NCI-H1436 treated with DMSO at 0.1 percent for 48 hours (cell line): ENCODE results near the gene ULK1.

Experiments
- DNase-seq: peaks from one replicate; lab custom pipeline; 2025; lab: John Stamatoyannopoulos, UW

ULK1 gene

DNA sequence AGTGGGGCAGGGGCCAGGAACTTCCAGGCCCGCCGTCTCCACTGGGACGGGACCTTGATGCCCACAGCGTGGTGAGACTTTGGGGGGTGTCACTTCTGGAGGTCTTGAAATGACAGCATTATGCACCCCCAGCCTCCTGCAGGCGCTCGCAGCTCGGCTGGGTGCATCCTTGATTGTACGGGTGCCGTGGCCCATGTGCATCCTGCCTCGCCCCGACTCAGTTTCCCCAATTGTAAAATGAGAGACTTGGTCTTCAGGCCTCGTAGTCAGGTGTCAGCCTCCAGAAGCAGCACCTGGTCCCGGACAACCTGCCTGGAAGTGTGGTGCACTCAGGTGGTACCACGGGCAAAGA is 25.7 kb downstream of the ULK1 start:
- no peak for DNase-seq

DNA sequence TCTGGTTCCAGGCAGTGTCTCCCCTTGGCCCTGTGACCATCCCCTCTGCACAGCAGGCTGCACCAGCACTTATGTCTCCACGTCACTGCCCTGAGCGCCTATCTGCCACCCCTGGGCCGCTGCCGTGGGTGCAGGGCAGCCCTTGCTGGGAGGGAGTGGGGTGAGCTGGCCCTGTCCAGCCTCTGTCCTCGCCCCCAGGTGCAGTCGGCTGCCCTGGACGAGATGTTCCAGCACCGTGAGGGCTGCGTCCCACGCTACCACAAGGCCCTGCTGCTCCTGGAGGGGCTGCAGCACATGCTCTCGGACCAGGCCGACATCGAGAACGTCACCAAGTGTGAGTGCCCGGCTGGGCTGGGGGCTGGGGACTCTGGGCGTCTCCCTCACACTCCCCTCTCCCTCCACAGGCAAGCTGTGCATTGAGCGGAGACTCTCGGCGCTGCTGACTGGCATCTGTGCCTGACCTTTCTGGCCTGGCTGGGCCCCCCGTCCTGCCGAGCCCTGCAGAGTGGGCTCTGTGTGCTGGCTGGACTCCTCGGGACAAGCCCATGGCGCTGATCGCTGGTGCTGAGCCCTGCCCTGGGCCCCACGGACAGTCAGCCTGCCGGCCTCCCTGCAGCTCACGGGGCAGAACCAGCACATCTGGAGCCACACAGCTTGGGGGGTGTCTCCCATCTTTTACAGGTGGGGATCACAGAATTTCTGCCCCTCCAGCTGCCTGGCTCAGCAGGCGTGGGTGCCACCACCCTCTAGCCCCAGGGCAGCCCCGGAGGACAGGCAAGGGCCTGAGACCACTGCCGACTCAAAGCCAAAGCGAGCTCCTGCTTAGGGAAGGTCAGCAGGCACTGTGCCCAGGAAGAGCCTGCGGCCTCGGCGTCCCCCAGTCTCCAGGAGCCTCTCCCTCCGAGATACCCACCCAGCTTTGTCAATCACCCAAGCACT is 26.7 kb downstream of the ULK1 start:
- no peak for DNase-seq

DNA sequence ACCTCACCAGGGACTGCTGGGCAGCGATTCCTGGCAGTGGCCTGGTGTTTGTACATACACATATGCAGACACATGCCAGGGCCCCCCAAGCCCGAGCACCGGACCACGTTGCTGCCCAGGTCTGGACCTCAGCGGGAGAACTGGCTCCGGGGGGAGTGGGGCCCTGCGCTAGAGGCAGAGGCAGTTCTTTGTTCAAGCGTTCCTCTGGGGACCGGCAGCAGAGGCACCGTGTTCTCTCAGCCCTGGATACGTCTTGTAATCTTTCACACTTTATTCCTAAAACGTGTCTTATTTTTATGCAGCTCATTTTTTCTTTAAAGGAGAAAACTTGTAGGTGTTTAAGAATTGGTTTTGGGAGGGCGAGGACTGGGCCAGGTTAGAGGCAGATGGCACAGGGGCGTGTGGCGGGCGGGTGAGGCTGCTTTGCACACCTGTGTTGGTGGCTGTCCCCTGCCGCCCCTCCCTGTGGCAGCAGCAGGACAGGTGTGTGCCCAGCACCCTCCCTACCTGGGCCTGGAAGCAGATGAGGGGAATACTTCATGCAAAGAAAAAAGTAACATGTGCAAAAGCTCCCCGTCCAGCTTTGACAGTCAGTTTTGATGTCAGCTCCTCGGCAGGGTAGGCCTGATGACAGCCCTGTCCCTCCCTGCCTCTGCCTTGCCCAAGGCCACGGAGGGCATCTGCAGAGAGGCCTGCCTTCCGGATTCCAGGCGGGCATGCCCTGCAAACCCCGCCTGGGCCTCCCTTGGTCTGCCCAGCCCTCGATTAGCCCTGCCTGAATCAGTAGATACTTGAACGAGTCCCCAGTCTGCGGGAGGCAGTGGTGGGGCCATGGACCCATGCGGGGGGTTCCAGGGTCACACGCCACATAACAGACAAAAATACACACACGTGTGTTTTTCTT is 27.7 kb downstream of the ULK1 start:
- DNase-seq = no peak

DNA sequence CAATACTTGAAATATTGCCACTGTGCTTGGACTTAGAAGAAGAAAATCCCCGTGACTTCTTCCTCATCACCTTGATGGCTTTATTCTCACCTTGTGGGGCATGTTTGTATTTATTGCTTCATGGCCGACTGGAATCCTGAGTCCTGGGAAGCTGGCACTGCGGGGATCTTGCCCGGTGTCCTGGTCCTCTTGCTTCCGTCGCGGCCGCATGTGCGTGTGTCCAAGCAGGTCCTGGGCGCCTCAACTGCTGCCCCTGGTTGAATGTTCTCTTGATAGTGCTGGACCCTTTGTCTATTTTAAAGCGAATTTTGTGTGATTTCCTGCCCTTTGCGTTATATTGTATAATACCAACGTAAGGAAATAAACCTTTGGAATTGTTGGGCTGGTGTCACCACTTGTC is 28.4 kb downstream of the ULK1 start:
- DNase-seq = no peak

DNA sequence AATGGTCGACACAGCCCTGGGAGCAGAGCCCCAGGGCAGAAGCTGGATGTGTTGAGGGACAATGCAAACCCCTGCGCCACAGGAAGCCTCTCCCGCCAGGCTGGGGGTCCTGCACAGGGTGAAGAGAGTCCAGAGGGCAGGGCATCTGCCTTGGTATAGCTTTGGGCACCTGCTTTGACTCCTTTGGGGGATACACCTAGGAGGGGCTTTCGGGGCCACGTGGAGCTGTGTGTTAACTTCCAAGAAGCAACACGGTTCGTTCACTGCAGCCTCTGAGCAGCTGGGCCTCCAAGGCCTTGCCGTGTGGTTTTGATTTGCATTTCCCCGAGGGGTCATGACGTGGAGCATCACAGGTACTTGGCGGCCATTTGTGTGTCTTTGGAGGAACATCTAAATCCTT is 28.8 kb downstream of the ULK1 start:
- DNase-seq = no peak

DNA sequence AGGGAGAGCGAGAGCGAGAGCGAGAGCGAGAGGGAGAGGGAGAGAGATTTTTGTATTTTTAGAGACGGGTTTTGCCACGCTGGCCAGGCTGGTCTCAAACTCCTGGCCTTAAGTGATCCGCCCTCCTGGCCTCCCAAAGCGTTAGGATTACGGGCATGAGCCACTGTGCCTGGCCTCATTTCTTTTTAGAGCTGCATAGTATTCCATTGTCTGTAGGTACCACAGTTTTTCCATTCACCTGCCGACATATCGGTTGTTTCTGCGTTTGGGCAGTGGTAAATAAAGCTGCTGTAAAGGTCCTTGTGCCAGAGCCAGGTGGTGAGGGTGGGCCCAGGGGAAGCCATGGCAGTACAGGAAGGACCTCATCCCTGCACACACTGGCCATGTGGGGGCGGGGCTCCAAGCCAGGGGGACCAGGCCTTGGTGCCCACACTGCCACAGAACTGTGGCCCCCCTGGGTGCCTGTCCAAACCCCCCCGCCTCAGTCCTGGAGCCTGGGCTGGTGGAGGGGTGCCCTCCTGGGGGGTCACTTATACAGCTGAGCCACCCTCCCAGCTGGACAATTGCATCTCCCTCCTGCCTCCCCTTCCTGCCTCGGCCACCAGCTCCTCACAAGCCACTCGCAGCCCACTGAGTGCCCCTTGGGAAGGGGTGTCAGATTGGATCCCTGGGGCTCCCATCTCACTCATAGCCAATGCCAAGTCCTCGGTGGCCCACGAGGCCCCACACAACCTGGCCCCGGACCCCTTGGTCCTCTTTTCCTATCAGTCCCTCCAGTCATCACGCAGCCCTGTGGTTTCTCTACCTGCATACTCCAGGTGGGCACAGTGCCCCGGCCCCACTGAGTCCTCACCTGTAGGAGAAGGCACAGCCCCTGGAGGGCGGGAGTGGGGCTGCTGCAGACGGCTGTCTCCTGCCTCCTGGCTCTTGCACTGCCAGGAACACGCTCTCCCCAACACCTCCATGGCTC is 33.0 kb downstream of the ULK1 start:
- DNase-seq = no peak

DNA sequence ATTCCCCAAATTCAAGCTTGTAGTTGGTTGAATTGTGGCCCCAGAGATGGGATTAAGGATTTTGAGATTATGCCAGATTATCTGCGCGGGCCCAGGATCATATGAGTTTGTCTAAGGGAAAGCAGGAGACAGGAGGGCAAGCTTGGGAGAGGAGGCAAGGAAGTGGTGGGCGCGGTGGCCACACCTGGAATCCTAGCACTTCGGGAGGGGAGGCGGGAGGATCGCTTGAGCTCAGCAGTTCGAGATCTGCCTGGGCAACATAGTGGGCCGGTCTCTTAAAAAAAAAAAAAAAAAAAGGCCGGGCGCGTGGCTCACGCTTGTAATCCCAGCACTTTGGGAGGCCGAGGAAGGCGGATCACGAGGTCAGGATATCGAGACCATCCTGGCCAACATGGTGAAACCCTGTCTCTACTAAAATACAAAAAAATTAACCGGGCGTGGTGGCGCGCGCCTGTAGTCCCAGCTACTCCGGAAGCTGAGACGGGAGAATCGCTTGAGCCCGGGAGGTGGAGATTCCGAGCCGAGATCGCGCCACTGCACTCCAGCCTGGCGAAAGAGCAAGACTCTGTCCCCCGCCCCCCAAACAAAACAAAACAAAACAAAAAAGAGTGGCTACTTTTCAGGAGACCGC is 33.8 kb downstream of the ULK1 start:
- no peak for DNase-seq

DNA sequence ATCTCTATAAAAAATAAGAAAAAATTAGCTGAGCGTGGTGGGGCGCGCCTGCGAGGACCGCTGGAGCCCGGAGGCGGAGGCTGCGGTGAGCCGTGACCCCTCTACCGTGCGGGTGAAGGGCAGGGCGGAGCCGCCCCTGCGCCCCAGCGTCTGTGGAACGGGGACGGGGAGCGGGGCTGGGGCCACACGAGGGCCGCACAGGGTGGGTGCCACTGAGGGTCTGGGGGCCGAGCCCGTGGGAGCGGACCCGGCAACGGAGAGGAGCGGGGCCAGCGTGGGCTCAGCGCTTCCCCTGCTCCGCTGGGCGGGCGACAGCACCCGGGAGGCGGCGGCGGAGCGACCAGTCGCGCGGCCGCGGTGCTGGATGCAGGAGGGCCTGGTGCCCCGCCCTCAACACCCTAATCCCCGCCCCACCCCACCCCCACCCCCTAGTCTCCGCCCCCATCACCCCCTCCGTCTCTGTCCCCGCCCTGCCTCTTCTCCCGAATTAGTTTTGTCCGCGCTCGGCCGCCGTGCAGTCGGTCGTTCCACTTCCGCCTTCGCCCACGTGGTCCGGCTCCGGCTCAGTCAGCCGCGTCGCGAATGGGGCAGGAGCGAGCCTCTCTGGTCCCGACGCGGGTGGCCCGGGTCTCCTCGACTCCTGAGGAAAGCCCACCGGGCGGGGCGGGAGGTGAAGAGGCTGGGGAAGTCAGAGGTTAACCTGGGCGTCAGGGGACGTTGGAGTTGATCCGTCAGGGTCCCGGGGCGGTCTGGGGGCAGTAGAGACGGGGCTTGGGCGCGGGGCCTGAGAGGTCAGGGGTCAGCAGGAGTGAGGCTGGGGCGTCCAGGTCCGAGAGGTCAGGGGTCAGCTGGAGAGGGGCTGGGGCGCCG is 34.5 kb downstream of the ULK1 start, which contains the start of gene PUS1:
Gene PUS1 (plus strand): TSS at position 566 of the 870 bp plus-strand sequence. CDS start 447 bp downstream, outside the sequence.
- no peak for DNase-seq

DNA sequence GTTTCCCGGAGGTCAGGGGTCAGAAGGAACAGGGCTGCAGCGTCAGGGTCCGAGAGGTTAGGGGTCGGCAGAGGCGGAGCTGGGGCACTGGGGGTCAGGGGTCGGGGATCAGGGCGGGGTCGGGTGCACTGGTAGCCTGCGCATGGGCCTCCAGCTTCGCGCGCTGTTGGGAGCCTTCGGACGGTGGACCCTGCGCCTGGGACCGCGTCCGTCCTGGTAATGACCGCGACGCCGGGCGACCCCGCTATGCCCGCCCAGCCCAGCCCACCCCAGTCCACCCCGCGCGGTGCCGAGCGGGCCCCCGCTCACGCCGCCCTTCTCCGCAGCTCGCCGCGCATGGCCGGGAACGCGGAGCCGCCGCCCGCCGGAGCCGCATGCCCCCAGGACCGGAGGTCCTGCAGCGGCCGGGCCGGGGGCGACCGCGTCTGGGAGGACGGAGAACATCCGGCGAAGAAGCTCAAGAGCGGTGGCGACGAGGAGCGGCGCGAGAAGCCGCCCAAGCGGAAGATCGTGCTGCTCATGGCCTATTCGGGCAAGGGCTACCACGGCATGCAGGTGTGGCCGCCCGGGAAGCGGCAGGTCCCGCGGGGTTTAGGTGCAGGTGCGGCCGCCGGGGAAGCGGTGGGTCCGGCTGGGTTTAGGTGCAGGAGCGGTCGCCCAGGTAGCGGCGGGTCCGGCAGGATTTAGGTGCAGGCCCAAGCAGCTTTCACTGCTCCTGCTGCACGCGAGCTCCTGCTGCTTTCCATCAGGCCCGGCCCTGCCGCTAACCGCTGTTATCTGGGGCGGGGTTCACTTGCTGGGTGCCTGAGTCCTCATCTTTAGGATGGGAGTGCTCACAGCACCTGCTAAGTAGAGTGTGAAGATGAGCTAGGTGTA is 35.4 kb downstream of the ULK1 start:
- no peak for DNase-seq

DNA sequence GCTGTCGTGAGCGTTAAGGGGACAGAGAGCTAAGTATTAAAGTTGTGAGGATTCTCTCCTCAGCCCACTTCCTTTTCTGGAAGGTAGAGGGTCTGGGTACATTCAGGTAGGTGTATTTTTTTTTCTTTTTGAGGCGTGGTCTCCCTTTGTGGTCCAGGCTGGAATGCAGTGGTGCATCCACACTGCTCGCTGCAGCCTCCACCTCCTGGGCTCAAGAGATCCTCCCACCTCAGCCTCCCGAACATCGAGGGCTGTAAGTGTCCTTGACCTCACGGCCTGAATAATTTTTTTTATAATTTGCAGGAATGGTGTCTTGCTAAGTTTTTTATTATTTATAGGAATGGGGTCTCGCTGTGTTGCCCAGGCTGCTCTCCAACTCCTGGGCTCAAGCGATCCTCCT is 36.1 kb downstream of the ULK1 start:
- DNase-seq = no peak

DNA sequence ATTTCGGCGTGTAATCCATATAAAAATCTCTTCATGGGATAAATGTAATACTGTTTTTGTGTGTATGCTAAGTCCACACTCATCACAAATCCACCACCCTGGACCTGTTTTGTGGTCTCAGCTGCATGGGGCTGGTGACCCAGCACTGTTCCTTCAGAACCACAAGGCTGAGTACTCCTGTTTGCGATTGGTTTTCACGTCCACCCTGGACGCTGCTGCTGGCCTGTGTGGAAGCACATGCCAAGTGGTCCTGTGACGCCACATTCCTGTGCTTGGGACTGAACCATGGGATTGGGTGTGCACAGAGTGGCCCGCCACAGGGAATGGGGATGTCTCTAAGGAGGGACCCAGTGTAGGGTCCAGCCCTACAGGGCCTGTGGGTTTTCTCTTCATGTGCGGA is 39.0 kb downstream of the ULK1 start:
- no peak for DNase-seq

DNA sequence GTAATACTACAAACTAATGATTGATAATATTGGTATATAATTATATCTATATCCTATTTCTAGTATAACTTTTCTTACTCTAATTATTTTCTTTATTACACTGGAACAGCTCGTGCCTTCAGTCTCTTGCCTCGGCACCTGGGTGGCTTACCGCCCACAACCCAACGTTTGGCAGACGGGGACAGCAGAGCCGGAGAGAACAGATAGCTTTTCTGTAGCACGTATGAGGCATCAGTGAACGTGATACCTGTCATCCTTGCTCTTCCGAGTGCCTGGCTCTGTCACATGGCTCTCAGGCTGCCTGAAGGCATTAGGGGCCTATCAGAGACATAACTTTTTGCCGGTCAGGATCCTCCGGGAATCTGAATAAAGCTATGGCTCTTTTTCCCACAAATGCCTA is 40.1 kb downstream of the ULK1 start:
- DNase-seq = no peak

DNA sequence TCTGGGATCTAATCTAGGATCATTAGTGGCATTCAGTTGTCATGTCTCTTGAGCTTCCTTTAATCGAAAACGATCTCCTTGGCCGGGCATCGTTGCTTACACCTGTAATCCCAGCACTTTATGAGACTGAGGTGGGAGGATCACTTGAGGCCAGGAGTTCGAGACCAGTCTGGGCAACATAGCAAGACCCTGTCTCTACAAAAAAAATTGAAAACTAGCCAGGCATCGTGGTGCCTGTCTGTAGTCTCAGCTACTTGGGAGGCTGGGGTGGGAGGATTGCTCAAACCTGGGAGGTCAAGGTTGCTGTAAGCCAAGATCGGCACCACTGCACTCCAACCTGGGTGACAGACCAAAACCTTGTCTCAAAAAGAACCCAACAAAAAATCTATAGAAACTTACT is 43.7 kb downstream of the ULK1 start:
- DNase-seq = no peak

DNA sequence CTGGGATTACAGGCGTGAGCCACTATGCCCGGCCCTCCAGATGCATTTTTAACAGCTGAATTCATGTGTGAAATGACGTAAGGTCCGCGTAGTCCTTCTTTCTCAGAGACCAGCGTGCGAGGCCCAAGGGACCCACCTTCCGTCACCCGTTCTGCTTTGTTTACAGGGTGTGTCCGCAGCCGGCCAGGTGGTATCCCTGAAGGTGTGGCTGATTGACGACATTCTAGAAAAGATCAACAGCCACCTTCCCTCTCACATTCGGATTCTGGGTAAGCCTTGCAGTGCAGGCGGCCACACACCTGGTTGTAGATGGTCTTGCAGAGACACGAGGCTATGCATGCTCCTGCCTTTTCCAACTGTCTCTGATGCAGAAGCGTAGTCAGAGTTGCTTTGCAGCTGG is 44.6 kb downstream of the ULK1 start:
- no peak for DNase-seq

DNA sequence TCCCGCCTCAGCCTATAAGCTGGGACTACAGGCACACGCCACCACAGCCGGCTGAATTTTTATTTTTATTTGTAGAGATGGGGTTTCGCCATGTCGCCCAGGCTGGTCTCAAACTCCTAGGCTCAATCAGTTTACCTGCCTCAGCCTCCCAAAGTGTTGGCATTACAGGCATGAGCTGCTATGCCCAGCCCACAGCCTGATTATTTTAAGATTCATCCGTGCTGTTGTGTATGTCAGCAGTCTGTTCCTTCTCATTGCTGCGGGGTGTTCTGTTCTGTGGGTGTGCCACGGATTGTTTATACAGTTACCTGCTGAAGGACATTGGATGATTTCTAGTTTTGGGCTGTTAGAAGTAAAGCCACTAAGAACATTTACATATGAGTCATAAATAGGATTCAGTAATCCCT is 45.7 kb downstream of the ULK1 start:
- DNase-seq = no peak

DNA sequence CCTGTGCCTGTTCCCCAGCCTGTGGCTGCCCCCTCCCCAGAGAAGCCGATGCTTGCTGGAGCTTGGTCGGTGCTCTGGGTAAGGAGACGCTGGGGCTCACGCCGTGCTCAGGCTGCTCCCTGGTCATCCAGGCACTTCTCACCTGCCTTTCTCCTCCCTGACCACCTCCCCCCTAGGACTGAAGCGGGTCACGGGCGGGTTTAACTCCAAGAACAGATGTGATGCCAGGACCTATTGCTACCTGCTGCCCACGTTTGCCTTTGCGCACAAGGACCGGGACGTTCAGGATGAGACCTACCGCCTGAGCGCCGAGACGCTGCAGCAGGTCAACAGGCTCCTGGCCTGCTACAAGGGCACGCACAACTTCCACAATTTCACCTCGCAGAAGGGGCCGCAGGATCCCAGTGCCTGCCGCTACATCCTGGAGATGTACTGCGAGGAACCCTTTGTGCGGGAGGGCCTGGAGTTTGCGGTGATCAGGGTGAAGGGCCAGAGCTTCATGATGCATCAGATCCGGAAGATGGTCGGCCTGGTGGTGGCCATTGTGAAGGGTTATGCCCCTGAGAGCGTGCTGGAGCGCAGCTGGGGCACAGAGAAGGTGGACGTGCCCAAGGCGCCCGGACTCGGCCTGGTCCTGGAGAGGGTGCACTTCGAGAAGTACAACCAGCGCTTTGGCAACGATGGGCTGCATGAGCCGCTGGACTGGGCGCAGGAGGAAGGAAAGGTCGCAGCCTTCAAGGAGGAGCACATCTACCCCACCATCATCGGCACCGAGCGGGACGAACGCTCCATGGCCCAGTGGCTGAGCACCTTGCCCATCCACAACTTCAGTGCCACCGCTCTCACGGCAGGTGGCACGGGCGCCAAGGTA is 46.9 kb downstream of the ULK1 start:
- DNase-seq = no peak

DNA sequence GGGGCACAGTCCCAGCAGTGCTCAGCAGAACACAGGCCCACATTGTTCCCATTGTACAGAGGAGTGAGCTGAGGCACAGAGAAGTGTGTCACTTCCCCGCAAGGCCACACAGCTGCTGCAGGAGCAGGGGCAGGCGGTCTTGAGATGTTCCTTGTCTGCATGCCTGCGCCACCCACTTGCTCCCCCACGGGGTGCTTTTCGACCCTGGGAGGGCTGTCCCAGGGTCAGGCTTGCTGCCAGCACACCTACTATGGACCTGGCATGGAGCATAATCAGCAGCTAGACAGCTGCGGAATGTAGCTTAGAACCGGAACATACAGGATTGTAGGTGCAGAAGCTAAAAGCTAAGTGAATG is 47.5 kb downstream of the ULK1 start:
- no peak for DNase-seq

DNA sequence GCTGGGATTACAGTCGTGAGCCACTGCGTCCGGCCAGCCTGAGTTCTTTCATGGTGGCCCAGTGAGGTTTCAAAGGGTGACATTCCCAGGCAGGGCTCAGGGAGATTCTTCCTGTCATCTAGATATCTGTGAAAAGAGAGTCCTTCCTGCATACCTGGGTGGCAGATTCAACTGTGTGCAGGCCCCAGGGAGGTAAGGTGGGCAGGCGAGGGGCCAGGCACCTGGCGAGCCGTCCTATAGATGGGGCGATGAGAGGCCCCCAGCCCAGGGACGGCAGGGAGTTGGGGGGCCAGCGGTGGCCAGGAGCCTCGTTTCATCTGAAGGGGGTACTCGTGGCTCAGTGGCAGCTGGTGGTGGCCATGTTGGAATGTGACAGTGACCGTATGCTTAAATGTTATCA is 48.2 kb downstream of the ULK1 start:
- DNase-seq = no peak
